Nephron (organoid): ENCODE results near the gene SEMA5A.

Experiments used
- H3K27ac Mint-ChIP-seq, 3 experiments: 2 replicates each; pipeline ENCODE4 v1.8.0; 2020; ENCODE audit warnings: mixed read lengths in 3 of 3, mild to moderate bottlenecking in 2 of 3, moderate library complexity in 1 of 3
- H3K27me3 Mint-ChIP-seq: 2 replicates; pipeline ENCODE4 v1.8.0; 2021; ENCODE audit warnings: low read depth, mild to moderate bottlenecking, moderate library complexity, mixed read lengths
- H3K36me3 Mint-ChIP-seq: 2 replicates; pipeline ENCODE4 v1.8.0; 2020; ENCODE audit warnings: low read depth, mixed read lengths
- H3K4me1 Mint-ChIP-seq: 2 replicates; pipeline ENCODE4 v1.8.0; 2020; ENCODE audit warnings: mixed read lengths
- H3K4me3 Mint-ChIP-seq, 3 experiments: 2 replicates each; pipeline ENCODE4 v1.8.0; 2020; ENCODE audit warnings: mild to moderate bottlenecking in 3 of 3, mixed read lengths in 3 of 3, moderate library complexity in 2 of 3
- H3K9me3 Mint-ChIP-seq: 2 replicates; pipeline ENCODE4 v1.8.0; 2020; ENCODE audit warnings: mixed read lengths
- TF ChIP-seq, protein P1 (sequence below), 3 experiments: fragments of 200-600 bp; sonication (generic); IDR thresholded peaks; one replicate each; pipeline ENCODE4 v1.5.0; 2021; ENCODE audit warnings: antibody characterized with exemption in 3 of 3; ENCODE audit not compliant: unreplicated experiment in 3 of 3

Gene SEMA5A

DNA sequence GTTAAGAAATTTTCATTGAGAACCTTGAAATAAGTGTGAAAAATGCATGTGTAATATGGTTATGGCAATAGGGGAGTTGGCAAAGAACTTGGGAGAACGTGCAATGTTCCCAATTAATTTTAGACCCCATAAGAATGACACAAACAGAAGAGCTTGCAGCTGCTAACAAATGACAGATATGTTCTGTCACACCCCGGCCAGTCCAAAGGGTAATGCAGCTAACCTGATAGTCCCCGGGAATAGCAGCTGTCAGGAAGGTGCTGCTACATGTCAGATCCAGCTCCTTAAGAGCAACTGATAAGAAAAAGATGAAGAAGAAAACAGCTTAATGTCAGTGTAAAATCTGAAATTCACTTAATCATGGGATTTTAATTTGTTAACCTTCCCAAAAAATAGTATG is 30.4 kb downstream of the SEMA5A start:
- Mint-ChIP-seq H3K4me1 (peaks cover 43% of the 10 kb centered on the region), H3K27me3 (peaks cover 3% of the 10 kb centered on the region), H3K4me3 (no peak overlapping the region), H3K9me3 (no peaks in the 10 kb centered on the region), H3K36me3 (peaks cover 11% of the 10 kb centered on the region), H3K27ac (no peak overlapping the region)
- TF ChIP-seq, protein P1, sequence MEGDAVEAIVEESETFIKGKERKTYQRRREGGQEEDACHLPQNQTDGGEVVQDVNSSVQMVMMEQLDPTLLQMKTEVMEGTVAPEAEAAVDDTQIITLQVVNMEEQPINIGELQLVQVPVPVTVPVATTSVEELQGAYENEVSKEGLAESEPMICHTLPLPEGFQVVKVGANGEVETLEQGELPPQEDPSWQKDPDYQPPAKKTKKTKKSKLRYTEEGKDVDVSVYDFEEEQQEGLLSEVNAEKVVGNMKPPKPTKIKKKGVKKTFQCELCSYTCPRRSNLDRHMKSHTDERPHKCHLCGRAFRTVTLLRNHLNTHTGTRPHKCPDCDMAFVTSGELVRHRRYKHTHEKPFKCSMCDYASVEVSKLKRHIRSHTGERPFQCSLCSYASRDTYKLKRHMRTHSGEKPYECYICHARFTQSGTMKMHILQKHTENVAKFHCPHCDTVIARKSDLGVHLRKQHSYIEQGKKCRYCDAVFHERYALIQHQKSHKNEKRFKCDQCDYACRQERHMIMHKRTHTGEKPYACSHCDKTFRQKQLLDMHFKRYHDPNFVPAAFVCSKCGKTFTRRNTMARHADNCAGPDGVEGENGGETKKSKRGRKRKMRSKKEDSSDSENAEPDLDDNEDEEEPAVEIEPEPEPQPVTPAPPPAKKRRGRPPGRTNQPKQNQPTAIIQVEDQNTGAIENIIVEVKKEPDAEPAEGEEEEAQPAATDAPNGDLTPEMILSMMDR (IDR thresholded peaks at IDR 0.05; ENCODE audit: unreplicated experiment in 3 of 3): no peak

DNA sequence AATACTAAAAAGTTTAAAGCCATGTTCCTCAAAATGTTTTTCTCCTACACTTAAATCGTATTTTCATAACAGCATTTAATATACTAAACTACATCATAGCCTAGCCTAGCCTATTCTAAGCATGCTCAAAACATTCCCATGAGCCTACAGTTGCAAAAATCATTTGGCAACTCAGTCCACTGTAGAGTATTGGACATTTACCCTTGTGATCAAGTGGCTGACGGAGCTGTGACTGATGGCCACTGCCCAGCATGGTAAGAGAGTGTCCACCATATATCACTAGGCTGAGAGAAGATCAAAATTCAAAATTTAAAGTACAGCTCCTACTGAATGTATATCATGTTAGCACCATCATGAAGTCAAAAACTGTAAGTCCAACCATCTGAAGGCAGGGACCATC is 30.9 kb downstream of the SEMA5A start:
- Mint-ChIP-seq H3K4me3 (no peak overlapping the region), H3K9me3 (no peaks in the 10 kb centered on the region), H3K27me3 (no peaks in the 10 kb centered on the region), H3K4me1 (peaks cover 43% of the 10 kb centered on the region), H3K36me3 (peaks cover 11% of the 10 kb centered on the region), H3K27ac (no peak overlapping the region)
- TF ChIP-seq, protein P1 (IDR thresholded peaks at IDR 0.05; ENCODE audit: unreplicated experiment in 3 of 3): no peak

DNA sequence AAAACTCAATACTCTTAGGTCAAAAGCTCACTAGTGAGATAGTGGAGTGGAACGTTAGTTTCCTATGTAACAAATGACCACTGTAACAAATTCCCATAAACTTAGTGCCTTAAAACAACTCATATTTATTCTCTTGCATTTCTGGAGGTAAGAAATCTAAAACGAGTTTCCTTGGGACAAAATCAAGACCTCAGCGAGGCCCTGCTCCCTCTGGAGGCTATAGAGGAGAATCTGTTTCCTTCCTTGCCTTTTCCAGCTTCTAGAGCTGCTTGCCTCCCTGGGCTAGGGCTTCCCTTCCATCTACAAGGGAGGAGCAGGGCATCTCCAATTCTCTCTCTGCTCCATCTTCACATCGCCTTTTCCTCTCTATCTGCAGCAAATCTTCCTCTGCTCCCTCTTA is 32.0 kb downstream of the SEMA5A start:
- Mint-ChIP-seq H3K9me3 (no peaks in the 10 kb centered on the region), H3K27ac (peak overlapping the region; percentile 15 to 95 (median 41)), H3K4me1 (peaks cover 34% of the 10 kb centered on the region), H3K36me3 (peaks cover 13% of the 10 kb centered on the region), H3K27me3 (no peaks in the 10 kb centered on the region), H3K4me3 (no peak overlapping the region)
- TF ChIP-seq, protein P1 (IDR thresholded peaks at IDR 0.05; ENCODE audit: unreplicated experiment in 3 of 3): peak; percentile 30 to 37 (median 30)

DNA sequence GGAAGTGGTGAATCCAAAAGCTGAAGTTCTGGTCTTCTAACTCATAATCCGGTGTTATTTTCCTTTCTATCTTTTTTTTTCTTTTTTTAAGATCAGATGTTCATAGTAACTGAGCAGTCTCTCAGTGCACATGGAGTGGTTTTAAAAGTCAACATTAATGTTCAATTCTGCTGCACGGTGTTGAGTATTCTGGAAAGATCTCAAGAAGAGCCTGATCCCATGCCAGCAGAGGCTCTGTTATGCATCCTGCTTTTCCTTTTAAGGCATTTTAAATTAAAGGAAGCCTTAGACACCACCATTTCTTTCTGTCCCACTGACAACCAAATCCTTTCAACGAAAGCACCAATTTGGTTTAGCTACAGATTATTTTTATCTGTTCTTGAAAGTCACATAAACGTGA is 33.4 kb downstream of the SEMA5A start:
- TF ChIP-seq, protein P1 (IDR thresholded peaks at IDR 0.05; ENCODE audit: unreplicated experiment in 3 of 3): no peak
- Mint-ChIP-seq H3K27me3 (no peaks in the 10 kb centered on the region), H3K4me3 (peak overlapping the region in 1 of 3 experiments; percentile 4), H3K4me1 (peaks cover 35% of the 10 kb centered on the region), H3K9me3 (no peaks in the 10 kb centered on the region), H3K27ac (peak overlapping the region; percentile 5 to 95 (median 90)), H3K36me3 (peaks cover 18% of the 10 kb centered on the region)

DNA sequence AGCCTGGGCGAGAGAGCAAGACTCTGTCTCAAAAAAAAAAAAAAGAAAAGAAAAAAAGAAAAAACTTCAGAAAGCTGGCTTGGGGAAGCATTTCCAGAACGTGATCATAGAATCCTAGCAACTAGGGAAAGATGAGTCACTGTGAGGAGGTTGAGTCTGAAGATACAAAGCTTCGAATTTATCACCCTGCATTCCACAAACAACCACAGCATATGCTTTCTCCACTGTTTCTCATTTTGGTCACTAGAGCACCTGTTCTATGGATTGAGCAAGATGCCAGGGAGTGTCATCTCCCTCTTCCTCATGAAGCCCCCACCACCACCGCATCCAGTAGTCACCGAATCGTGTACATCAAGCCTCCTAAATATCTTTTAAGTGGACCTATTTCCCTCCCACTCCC is 37.9 kb downstream of the SEMA5A start:
- Mint-ChIP-seq H3K4me3 (no peak overlapping the region), H3K27me3 (peaks cover under 1% of the 10 kb centered on the region), H3K9me3 (no peaks in the 10 kb centered on the region), H3K36me3 (peaks cover 17% of the 10 kb centered on the region), H3K27ac (peak overlapping the region in 1 of 3 experiments; percentile 33), H3K4me1 (peaks cover 22% of the 10 kb centered on the region)
- TF ChIP-seq, protein P1 (IDR thresholded peaks at IDR 0.05; ENCODE audit: unreplicated experiment in 3 of 3): no peak

DNA sequence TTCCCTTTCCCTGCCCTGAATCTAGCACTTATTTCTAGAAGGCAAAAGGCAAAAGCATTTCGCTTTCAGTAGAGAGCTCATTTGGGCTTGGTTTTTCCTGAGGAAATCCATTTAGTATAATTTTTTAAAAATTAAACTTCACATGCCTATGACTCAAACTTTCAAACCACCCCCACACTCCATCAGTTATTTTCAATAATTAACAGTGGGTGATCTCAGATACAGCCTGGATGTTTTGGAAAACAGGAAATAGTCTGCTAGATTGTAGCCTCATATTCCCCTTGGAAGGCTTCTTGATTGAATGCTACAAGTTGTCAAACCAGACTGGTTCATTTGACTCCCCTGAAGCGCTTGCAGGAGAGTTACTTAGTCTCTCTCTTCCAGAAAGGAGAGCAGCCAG is 40.6 kb downstream of the SEMA5A start:
- TF ChIP-seq, protein P1 (IDR thresholded peaks at IDR 0.05; ENCODE audit: unreplicated experiment in 3 of 3): no peak
- H3K4me3 Mint-ChIP-seq: no peak overlapping the region
- peaks cover 5% of the 10 kb centered on the region for H3K27me3 Mint-ChIP-seq
- H3K27ac Mint-ChIP-seq: peak overlapping the region in 1 of 3 experiments; percentile 15
- H3K36me3 Mint-ChIP-seq: peaks cover 17% of the 10 kb centered on the region
- peaks cover 34% of the 10 kb centered on the region for H3K4me1 Mint-ChIP-seq
- H3K9me3 Mint-ChIP-seq: no peaks in the 10 kb centered on the region
